ENCODE data around the gene ASB1.

ASB1 gene

GRCh38 chr2:238479847-238480246 is 53.1 kb downstream of the ASB1 start:
- no peak overlapping the region for H3K27ac ChIP-seq (ENCODE audit: low read length)
- no peaks in the 10 kb centered on the region for H3K4me1 ChIP-seq (ENCODE audit: control insufficient read depth in 1 of 2, insufficient read depth in 2 of 2, low read length in 2 of 2)
- no peak overlapping the region for H3K4me3 ChIP-seq (ENCODE audit: low read depth in 1 of 2, low read length in 2 of 2)
- peaks cover 0 to 18% of the 10 kb centered on the region in 2 donors for H3K9me3 ChIP-seq (ENCODE audit: control insufficient read depth in 1 of 2, low read length in 2 of 2)
- H3K27me3 ChIP-seq (ENCODE audit: low read depth, low read length) = no peaks in the 10 kb centered on the region
- H3K36me3 ChIP-seq (ENCODE audit: control insufficient read depth in 1 of 2, insufficient read depth in 2 of 2, low read length in 2 of 2) = no peaks in the 10 kb centered on the region

GRCh38 chr2:238483021-238483420 is 56.3 kb downstream of the ASB1 start:
- H3K4me3 ChIP-seq (ENCODE audit: low read depth in 1 of 2, low read length in 2 of 2) = no peak overlapping the region
- H3K27ac ChIP-seq (ENCODE audit: low read length) = no peak overlapping the region
- no peaks in the 10 kb centered on the region for H3K27me3 ChIP-seq (ENCODE audit: low read depth, low read length)
- no peaks in the 10 kb centered on the region for H3K4me1 ChIP-seq (ENCODE audit: control insufficient read depth in 1 of 2, insufficient read depth in 2 of 2, low read length in 2 of 2)
- no peaks in the 10 kb centered on the region for H3K36me3 ChIP-seq (ENCODE audit: control insufficient read depth in 1 of 2, insufficient read depth in 2 of 2, low read length in 2 of 2)
- peaks cover 0 to 17% of the 10 kb centered on the region in 2 donors for H3K9me3 ChIP-seq (ENCODE audit: control insufficient read depth in 1 of 2, low read length in 2 of 2)

- Histone ChIP-seq H3K36me3 (ENCODE audit: control insufficient read depth in 1 of 2, insufficient read depth in 2 of 2, low read length in 2 of 2) (no peaks in the 10 kb centered on the region), H3K27me3 (ENCODE audit: low read depth, low read length) (no peaks in the 10 kb centered on the region), H3K4me3 (ENCODE audit: low read depth in 1 of 2, low read length in 2 of 2) (no peak overlapping the region), H3K27ac (ENCODE audit: low read length) (no peak overlapping the region), H3K4me1 (ENCODE audit: control insufficient read depth in 1 of 2, insufficient read depth in 2 of 2, low read length in 2 of 2) (no peaks in the 10 kb centered on the region), H3K9me3 (ENCODE audit: control insufficient read depth in 1 of 2, low read length in 2 of 2) (peaks cover 0 to 11% of the 10 kb centered on the region in 2 donors)
Measured at GRCh38 chr2:238483656-238484055, 56.9 kb downstream of the ASB1 start.

GRCh38 chr2:238484522-238485452 is 58.1 kb downstream of the ASB1 start:
- no peaks in the 10 kb centered on the region for H3K27me3 ChIP-seq (ENCODE audit: low read depth, low read length)
- H3K9me3 ChIP-seq (ENCODE audit: control insufficient read depth in 1 of 2, low read length in 2 of 2) = peaks cover 0 to 7% of the 10 kb centered on the region in 2 donors
- no peaks in the 10 kb centered on the region for H3K4me1 ChIP-seq (ENCODE audit: control insufficient read depth in 1 of 2, insufficient read depth in 2 of 2, low read length in 2 of 2)
- H3K4me3 ChIP-seq (ENCODE audit: low read depth in 1 of 2, low read length in 2 of 2) = no peak overlapping the region
- no peaks in the 10 kb centered on the region for H3K36me3 ChIP-seq (ENCODE audit: control insufficient read depth in 1 of 2, insufficient read depth in 2 of 2, low read length in 2 of 2)
- no peak overlapping the region for H3K27ac ChIP-seq (ENCODE audit: low read length)

- Histone ChIP-seq H3K4me3 (ENCODE audit: low read depth in 1 of 2, low read length in 2 of 2) (no peak overlapping the region), H3K4me1 (ENCODE audit: control insufficient read depth in 1 of 2, insufficient read depth in 2 of 2, low read length in 2 of 2) (no peaks in the 10 kb centered on the region), H3K27ac (ENCODE audit: low read length) (no peak overlapping the region), H3K9me3 (ENCODE audit: control insufficient read depth in 1 of 2, low read length in 2 of 2) (no peaks in the 10 kb centered on the region), H3K27me3 (ENCODE audit: low read depth, low read length) (no peaks in the 10 kb centered on the region), H3K36me3 (ENCODE audit: control insufficient read depth in 1 of 2, insufficient read depth in 2 of 2, low read length in 2 of 2) (no peaks in the 10 kb centered on the region)
Measured at GRCh38 chr2:238486123-238486848, 59.6 kb downstream of the ASB1 start.

GRCh38 chr2:238487134-238487533 is 60.4 kb downstream of the ASB1 start:
- no peaks in the 10 kb centered on the region for H3K36me3 ChIP-seq (ENCODE audit: control insufficient read depth in 1 of 2, insufficient read depth in 2 of 2, low read length in 2 of 2)
- no peak overlapping the region for H3K4me3 ChIP-seq (ENCODE audit: low read depth in 1 of 2, low read length in 2 of 2)
- no peaks in the 10 kb centered on the region for H3K9me3 ChIP-seq (ENCODE audit: control insufficient read depth in 1 of 2, low read length in 2 of 2)
- no peaks in the 10 kb centered on the region for H3K27me3 ChIP-seq (ENCODE audit: low read depth, low read length)
- no peaks in the 10 kb centered on the region for H3K4me1 ChIP-seq (ENCODE audit: control insufficient read depth in 1 of 2, insufficient read depth in 2 of 2, low read length in 2 of 2)
- no peak overlapping the region for H3K27ac ChIP-seq (ENCODE audit: low read length)

GRCh38 chr2:238487652-238488346 is 61.1 kb downstream of the ASB1 start:
- Histone ChIP-seq H3K4me3 (ENCODE audit: low read depth in 1 of 2, low read length in 2 of 2) (no peak overlapping the region), H3K9me3 (ENCODE audit: control insufficient read depth in 1 of 2, low read length in 2 of 2) (no peaks in the 10 kb centered on the region), H3K27me3 (ENCODE audit: low read depth, low read length) (no peaks in the 10 kb centered on the region)

GRCh38 chr2:238488347-238488826 is 61.7 kb downstream of the ASB1 start:
- Histone ChIP-seq H3K27me3 (ENCODE audit: low read depth, low read length) (no peaks in the 10 kb centered on the region), H3K4me1 (ENCODE audit: control insufficient read depth in 1 of 2, insufficient read depth in 2 of 2, low read length in 2 of 2) (peaks cover 0 to 7% of the 10 kb centered on the region in 2 donors), H3K36me3 (ENCODE audit: control insufficient read depth in 1 of 2, insufficient read depth in 2 of 2, low read length in 2 of 2) (no peaks in the 10 kb centered on the region), H3K27ac (ENCODE audit: low read length) (no peak overlapping the region), H3K4me3 (ENCODE audit: low read depth in 1 of 2, low read length in 2 of 2) (no peak overlapping the region), H3K9me3 (ENCODE audit: control insufficient read depth in 1 of 2, low read length in 2 of 2) (no peaks in the 10 kb centered on the region)

More at GRCh38 chr2:238487652-238488346, 61.1 kb downstream of the ASB1 start:
- H3K36me3 ChIP-seq (ENCODE audit: control insufficient read depth in 1 of 2, insufficient read depth in 2 of 2, low read length in 2 of 2) = no peaks in the 10 kb centered on the region
- H3K4me1 ChIP-seq (ENCODE audit: control insufficient read depth in 1 of 2, insufficient read depth in 2 of 2, low read length in 2 of 2) = peaks cover 0 to 3% of the 10 kb centered on the region in 2 donors
- H3K27ac ChIP-seq (ENCODE audit: low read length) = no peak overlapping the region

- no peaks in the 10 kb centered on the region for H3K27me3 ChIP-seq (ENCODE audit: low read depth, low read length)
Measured at GRCh38 chr2:238489431-238489830, 62.7 kb downstream of the ASB1 start.

GRCh38 chr2:238489896-238490295 is 63.2 kb downstream of the ASB1 start:
- H3K27me3 ChIP-seq (ENCODE audit: low read depth, low read length) = no peaks in the 10 kb centered on the region
- no peaks in the 10 kb centered on the region for H3K36me3 ChIP-seq (ENCODE audit: control insufficient read depth in 1 of 2, insufficient read depth in 2 of 2, low read length in 2 of 2)
- H3K27ac ChIP-seq (ENCODE audit: low read length) = no peak overlapping the region
- H3K9me3 ChIP-seq (ENCODE audit: control insufficient read depth in 1 of 2, low read length in 2 of 2) = no peaks in the 10 kb centered on the region
- no peak overlapping the region for H3K4me3 ChIP-seq (ENCODE audit: low read depth in 1 of 2, low read length in 2 of 2)
- H3K4me1 ChIP-seq (ENCODE audit: control insufficient read depth in 1 of 2, insufficient read depth in 2 of 2, low read length in 2 of 2) = peaks cover 0 to 13% of the 10 kb centered on the region in 2 donors

More at GRCh38 chr2:238489431-238489830, 62.7 kb downstream of the ASB1 start:
- H3K36me3 ChIP-seq (ENCODE audit: control insufficient read depth in 1 of 2, insufficient read depth in 2 of 2, low read length in 2 of 2) = no peaks in the 10 kb centered on the region
- H3K9me3 ChIP-seq (ENCODE audit: control insufficient read depth in 1 of 2, low read length in 2 of 2) = no peaks in the 10 kb centered on the region
- no peak overlapping the region for H3K27ac ChIP-seq (ENCODE audit: low read length)
- H3K4me3 ChIP-seq (ENCODE audit: low read depth in 1 of 2, low read length in 2 of 2) = no peak overlapping the region
- peaks cover 0 to 12% of the 10 kb centered on the region in 2 donors for H3K4me1 ChIP-seq (ENCODE audit: control insufficient read depth in 1 of 2, insufficient read depth in 2 of 2, low read length in 2 of 2)

GRCh38 chr2:238492840-238493239 is 66.1 kb downstream of the ASB1 start:
- peaks cover 0 to 13% of the 10 kb centered on the region in 2 donors for H3K4me1 ChIP-seq (ENCODE audit: control insufficient read depth in 1 of 2, insufficient read depth in 2 of 2, low read length in 2 of 2)
- no peaks in the 10 kb centered on the region for H3K9me3 ChIP-seq (ENCODE audit: control insufficient read depth in 1 of 2, low read length in 2 of 2)
- no peak overlapping the region for H3K27ac ChIP-seq (ENCODE audit: low read length)
- H3K27me3 ChIP-seq (ENCODE audit: low read depth, low read length) = no peaks in the 10 kb centered on the region
- no peaks in the 10 kb centered on the region for H3K36me3 ChIP-seq (ENCODE audit: control insufficient read depth in 1 of 2, insufficient read depth in 2 of 2, low read length in 2 of 2)
- no peak overlapping the region for H3K4me3 ChIP-seq (ENCODE audit: low read depth in 1 of 2, low read length in 2 of 2)
